OCI-LY1 (cell line): Measurements from ENCODE around the gene TPCN2.

ENCODE experiments used
- EZH2 ChIP-seq: fragments of 200-600 bp; sonication (generic), shearing (Covaris generic); IDR thresholded peaks from 2 replicates; pipeline ENCODE4 v1.8.0; 2017; ENCODE audit warnings: borderline replicate concordance, mixed run types, mild to moderate bottlenecking, antibody characterized with exemption, low read length, moderate library complexity, mixed read lengths
- TF ChIP-seq, protein P1 (sequence below): fragments of 200-600 bp; sonication (generic), shearing (Covaris generic); IDR thresholded peaks from 2 replicates; pipeline ENCODE4 v1.5.1; 2017; ENCODE audit warnings: mild to moderate bottlenecking, antibody characterized with exemption, low read length, moderate library complexity, mixed read lengths

DNA sequence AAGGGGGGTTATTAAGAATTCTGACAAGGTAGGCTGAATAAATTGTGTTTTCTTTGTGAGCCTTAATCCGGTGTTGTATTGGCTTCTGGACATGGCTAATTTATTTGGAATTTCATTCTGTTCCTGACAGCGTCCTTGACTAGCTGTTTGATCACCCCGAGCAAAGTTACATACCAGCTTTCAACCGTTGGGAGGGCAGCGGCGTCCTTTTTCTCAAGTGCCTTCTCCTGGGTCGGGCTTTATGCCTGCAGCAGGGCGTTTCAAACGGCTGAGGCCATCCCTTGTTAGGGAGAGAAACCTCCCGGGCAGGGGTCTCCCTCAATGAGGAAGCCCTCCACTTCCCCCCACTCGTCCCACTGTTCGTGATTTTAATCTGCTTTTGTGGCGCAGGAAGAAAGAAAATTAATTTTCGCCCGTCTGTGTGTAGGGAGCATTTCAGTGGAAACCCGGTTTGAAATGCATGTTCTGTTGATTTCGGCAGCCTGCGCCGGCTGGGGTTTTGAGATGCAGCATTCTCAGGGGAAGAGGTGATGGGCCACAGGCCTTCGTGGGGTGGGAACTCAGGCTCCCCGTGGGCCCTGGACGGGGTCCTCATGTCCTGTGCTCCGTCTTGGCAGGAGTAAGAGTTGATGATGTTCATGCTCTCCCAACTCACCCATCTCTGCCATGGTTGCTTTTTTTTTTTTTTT, 104.1 kb downstream of the TPCN2 start:
- TF ChIP-seq, protein P1, sequence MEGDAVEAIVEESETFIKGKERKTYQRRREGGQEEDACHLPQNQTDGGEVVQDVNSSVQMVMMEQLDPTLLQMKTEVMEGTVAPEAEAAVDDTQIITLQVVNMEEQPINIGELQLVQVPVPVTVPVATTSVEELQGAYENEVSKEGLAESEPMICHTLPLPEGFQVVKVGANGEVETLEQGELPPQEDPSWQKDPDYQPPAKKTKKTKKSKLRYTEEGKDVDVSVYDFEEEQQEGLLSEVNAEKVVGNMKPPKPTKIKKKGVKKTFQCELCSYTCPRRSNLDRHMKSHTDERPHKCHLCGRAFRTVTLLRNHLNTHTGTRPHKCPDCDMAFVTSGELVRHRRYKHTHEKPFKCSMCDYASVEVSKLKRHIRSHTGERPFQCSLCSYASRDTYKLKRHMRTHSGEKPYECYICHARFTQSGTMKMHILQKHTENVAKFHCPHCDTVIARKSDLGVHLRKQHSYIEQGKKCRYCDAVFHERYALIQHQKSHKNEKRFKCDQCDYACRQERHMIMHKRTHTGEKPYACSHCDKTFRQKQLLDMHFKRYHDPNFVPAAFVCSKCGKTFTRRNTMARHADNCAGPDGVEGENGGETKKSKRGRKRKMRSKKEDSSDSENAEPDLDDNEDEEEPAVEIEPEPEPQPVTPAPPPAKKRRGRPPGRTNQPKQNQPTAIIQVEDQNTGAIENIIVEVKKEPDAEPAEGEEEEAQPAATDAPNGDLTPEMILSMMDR = no peak
- no peak for TF ChIP-seq EZH2
